Measurements from ENCODE around the gene SLIRP. TPM values are rescaled to one million over a fixed set of nuclear protein-coding genes. Genes with fewer than 3 reads are reported as not detected.

Gene SLIRP
- total and polyA plus RNA-seq, 8 donors = 36.8 to 450 (median 324) TPM

GRCh38 chr14:77752266-77752665, 44.4 kb downstream of the SLIRP start:
- Histone ChIP-seq H3K36me3 (peaks cover 26 to 96% (median 82%) of the 10 kb centered on the region in 4 donors), H3K9me3 (no peaks in the 10 kb centered on the region), H3K27me3 (no peaks in the 10 kb centered on the region), H3K27ac (no peak overlapping the region), H3K4me1 (peaks cover 0 to 39% (median 21%) of the 10 kb centered on the region in 4 donors), H3K4me3 (no peak overlapping the region)
- TF ChIP-seq POLR2A (IDR thresholded peaks at IDR 0.05) (no peak), EP300 (IDR thresholded peaks at IDR 0.05) (no peak), CTCF (IDR thresholded peaks at IDR 0.05) (no peak), POLR2AphosphoS5 (IDR thresholded peaks at IDR 0.05) (no peak)
- intact Hi-C loops (cut with DNase I; ENCODE audit: low total_unique reads) = no loop called here
- no peak for DNase-seq
- WGBS, 5 donors = 94 to 99% (median 99%) methylated on average over 2 of the region's 2 CpGs

- no peaks in the 10 kb centered on the region for H3K9me3 ChIP-seq
- TF ChIP-seq CTCF (IDR thresholded peaks at IDR 0.05) = no peak
- no peak for TF ChIP-seq POLR2A (IDR thresholded peaks at IDR 0.05)
- TF ChIP-seq POLR2AphosphoS5 (IDR thresholded peaks at IDR 0.05) = no peak
- no peak for TF ChIP-seq EP300 (IDR thresholded peaks at IDR 0.05)
- DNase-seq = no peak
- WGBS, 5 donors = 43 to 78% (median 65%) methylated on average over 3 of the region's 3 CpGs
- intact Hi-C loops (cut with DNase I; ENCODE audit: low total_unique reads) = no loop called here
- no peaks in the 10 kb centered on the region for H3K27me3 ChIP-seq
- H3K27ac ChIP-seq = no peak overlapping the region
- no peak overlapping the region for H3K4me3 ChIP-seq
- H3K36me3 ChIP-seq = peaks cover 26 to 89% (median 75%) of the 10 kb centered on the region in 4 donors
- H3K4me1 ChIP-seq = peaks cover 0 to 46% (median 27%) of the 10 kb centered on the region in 4 donors
Observed at GRCh38 chr14:77752799-77753516, 45.1 kb downstream of the SLIRP start.

GRCh38 chr14:77760381-77761204, 52.7 kb downstream of the SLIRP start, which contains the start of gene SNW1:
Gene SNW1, minus strand, starts transcription at chr14:77761156. Its CDS starts 29 bp downstream, at chr14:77761127.
- peaks cover 20 to 55% (median 39%) of the 10 kb centered on the region in 4 donors for H3K4me1 ChIP-seq
- no peaks in the 10 kb centered on the region for H3K9me3 ChIP-seq
- peak; percentile 93 to 98 for DNase-seq
- intact Hi-C loops (cut with DNase I; ENCODE audit: low total_unique reads) = no loop called here
- H3K27me3 ChIP-seq = no peaks in the 10 kb centered on the region
- peaks cover 0 to 18% (median 6%) of the 10 kb centered on the region in 4 donors for H3K36me3 ChIP-seq
- TF ChIP-seq POLR2AphosphoS5 (IDR thresholded peaks at IDR 0.05) (peak; percentile 83 to 96 (median 87)), POLR2A (IDR thresholded peaks at IDR 0.05) (peak in 1 of 4 donors; percentile 65), CTCF (IDR thresholded peaks at IDR 0.05) (no peak)
- WGBS, 5 donors = 0% methylated on average over 28 to 60 of the region's 60 CpGs
- H3K4me3 ChIP-seq = peak within 1 kb of the TSS; percentile 79 to 95 (median 89)
- peak within 1 kb of the TSS; percentile 85 to 97 (median 93) for H3K27ac ChIP-seq

GRCh38 chr14:77761205-77761931, 53.5 kb downstream of the SLIRP start:
- TF ChIP-seq CTCF (IDR thresholded peaks at IDR 0.05) (peak in 1 of 7 experiments; percentile 11), EP300 (IDR thresholded peaks at IDR 0.05) (no peak)
- Histone ChIP-seq H3K27me3 (no peaks in the 10 kb centered on the region), H3K4me3 (peak overlapping the region; percentile 79 to 95 (median 89)), H3K9me3 (no peaks in the 10 kb centered on the region), H3K36me3 (peaks cover 0 to 10% (median 2%) of the 10 kb centered on the region in 4 donors), H3K27ac (peak overlapping the region; percentile 85 to 97 (median 93)), H3K4me1 (peaks cover 20 to 47% (median 36%) of the 10 kb centered on the region in 4 donors)
- 1 to 4% (median 2%) methylated on average over 18 to 24 of the region's 24 CpGs for WGBS, 5 donors
- intact Hi-C loops (cut with DNase I; ENCODE audit: low total_unique reads) = no loop called here
- peak in 1 of 2 donors; percentile 62 for DNase-seq
